Neural progenitor cell (in vitro differentiated cells): ENCODE data around the gene TMEM140. TPM values are rescaled to one million over a fixed set of nuclear protein-coding genes. Genes with fewer than 3 reads are reported as not detected.

Experiments
- DNase-seq: peaks from one replicate; pipeline ENCODE4 v3.0.0-alpha.2; 2016; ENCODE audit warnings: low spot score
- H2AFZ ChIP-seq: fragments of 200-600 bp; sonication (generic); replicated peaks from 2 replicates; pipeline ENCODE4 v1.6.1; 2016; ENCODE audit warnings: antibody characterized with exemption
- H3F3A ChIP-seq: fragments of 200-600 bp; sonication (generic); 2 replicates; pipeline ENCODE4 v1.6.1; 2016; ENCODE audit warnings: antibody characterized with exemption, low read depth
- H3K27ac ChIP-seq: fragments of 200-600 bp; sonication (generic); 2 replicates; pipeline ENCODE4 v1.5.1; 2016; ENCODE audit warnings: mild to moderate bottlenecking
- H3K27me3 ChIP-seq: fragments of 200-600 bp; sonication (generic); 2 replicates; pipeline ENCODE4 v1.6.1; 2016; ENCODE audit warnings: mild to moderate bottlenecking, moderate library complexity
- H3K36me3 ChIP-seq: fragments of 200-600 bp; sonication (generic); 2 replicates; pipeline ENCODE4 v1.5.1; 2016
- H3K4me1 ChIP-seq: fragments of 200-600 bp; sonication (generic); 2 replicates; pipeline ENCODE4 v1.6.1; 2016; ENCODE audit warnings: mixed run types
- H3K4me2 ChIP-seq: fragments of 200-600 bp; sonication (generic); 2 replicates; pipeline ENCODE4 v1.6.1; 2016
- H3K4me3 ChIP-seq: fragments of 200-600 bp; sonication (generic); 2 replicates; pipeline ENCODE4 v1.5.1; 2016
- H3K79me2 ChIP-seq: fragments of 200-600 bp; sonication (generic); 2 replicates; pipeline ENCODE4 v1.6.1; 2016; ENCODE audit warnings: low read depth
- H3K9ac ChIP-seq: fragments of 200-600 bp; sonication (generic); 2 replicates; pipeline ENCODE4 v1.6.1; 2016
- H3K9me3 ChIP-seq: fragments of 200-600 bp; sonication (generic); 2 replicates; pipeline ENCODE4 v1.5.1; 2016; ENCODE audit warnings: low read depth
- H4K20me1 ChIP-seq: fragments of 200-600 bp; sonication (generic); 2 replicates; pipeline ENCODE4 v1.6.1; 2016; ENCODE audit warnings: low read depth
- H3K27ac Mint-ChIP-seq: 3 replicates; pipeline ENCODE4 v1.8.0; 2021; ENCODE audit warnings: mixed read lengths
- H3K27me3 Mint-ChIP-seq: 2 replicates; pipeline ENCODE4 v1.8.0; 2022; ENCODE audit warnings: low read depth, mild to moderate bottlenecking, inconsistent platforms, moderate library complexity, mixed read lengths; ENCODE audit not compliant: insufficient read depth
- H3K36me3 Mint-ChIP-seq: 3 replicates; pipeline ENCODE4 v1.8.0; 2021; ENCODE audit warnings: mixed read lengths
- H3K4me1 Mint-ChIP-seq: 3 replicates; pipeline ENCODE4 v1.8.0; 2021; ENCODE audit warnings: mixed read lengths
- H3K4me3 Mint-ChIP-seq: 3 replicates; pipeline ENCODE4 v1.8.0; 2021; ENCODE audit warnings: mild to moderate bottlenecking, moderate library complexity, mixed read lengths
- H3K9me3 Mint-ChIP-seq: 3 replicates; pipeline ENCODE4 v1.8.0; 2020; ENCODE audit warnings: mixed read lengths
- EZH2 ChIP-seq: fragments of 200-600 bp; sonication (generic); IDR thresholded peaks from 2 replicates; pipeline ENCODE4 v1.6.1; 2017; ENCODE audit warnings: antibody characterized with exemption, mild to moderate bottlenecking, moderate library complexity
- EZH2phosphoT487 ChIP-seq: fragments of 200-600 bp; sonication (generic); IDR thresholded peaks from 2 replicates; pipeline ENCODE4 v1.6.1; 2017; ENCODE audit warnings: antibody characterized with exemption
- total RNA-seq: library from RNA; depleted of rRNA; stranded (reverse); fragments of >200 nt; gene quantifications from 2 replicates; pipeline ENCODE4 v1.2.3, GENCODE V29; 2015; ENCODE audit warnings: low replicate concordance
- TF ChIP-seq, protein P1 (sequence below): fragments of 200-600 bp; sonication (generic); IDR thresholded peaks from 2 replicates; pipeline ENCODE4 v1.5.1; 2017; ENCODE audit warnings: antibody characterized with exemption, mild to moderate bottlenecking

TMEM140 gene
- total RNA-seq, 1 donor from 2014 or later = not detected

DNA sequence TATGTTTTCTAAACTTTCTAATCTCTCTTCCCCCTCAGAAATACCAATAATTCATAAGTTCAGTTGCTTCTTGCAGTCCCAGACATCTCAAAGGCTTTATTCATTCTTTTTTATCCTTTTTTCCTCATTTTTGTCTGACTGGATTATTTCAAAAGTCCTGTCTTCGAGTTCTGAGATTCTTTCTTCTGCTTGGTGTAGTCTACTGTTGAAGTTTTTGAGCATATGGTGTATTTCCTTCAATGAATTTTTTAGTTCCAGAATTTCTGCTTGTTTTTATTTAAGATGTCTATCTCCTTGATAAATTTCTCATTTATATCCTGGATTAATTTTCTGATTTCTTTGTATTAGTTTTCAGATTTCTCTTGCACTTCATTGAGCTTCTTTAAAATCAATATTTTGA, 8.4 kb downstream of the TMEM140 start:
- Mint-ChIP-seq H3K27me3 (no peaks in the 10 kb centered on the region), H3K4me3 (no peak overlapping the region), H3K27ac (no peak overlapping the region), H3K9me3 (peaks cover 44% of the 10 kb centered on the region), H3K4me1 (peaks cover 2% of the 10 kb centered on the region), H3K36me3 (peaks cover 28% of the 10 kb centered on the region)
- no peaks in the 10 kb centered on the region for H3K4me1 ChIP-seq
- no peaks in the 10 kb centered on the region for H4K20me1 ChIP-seq
- peaks cover 7% of the 10 kb centered on the region for H3K9me3 ChIP-seq
- H3K4me3 ChIP-seq = no peak overlapping the region
- H3K27me3 ChIP-seq = no peaks in the 10 kb centered on the region
- no peak for DNase-seq
- no peak overlapping the region for H3K27ac ChIP-seq
- no peaks in the 10 kb centered on the region for H3K36me3 ChIP-seq
- no peak overlapping the region for H3K9ac ChIP-seq
- no peak overlapping the region for H3K4me2 ChIP-seq
- no peaks in the 10 kb centered on the region for H3K79me2 ChIP-seq
- TF ChIP-seq, protein P1, sequence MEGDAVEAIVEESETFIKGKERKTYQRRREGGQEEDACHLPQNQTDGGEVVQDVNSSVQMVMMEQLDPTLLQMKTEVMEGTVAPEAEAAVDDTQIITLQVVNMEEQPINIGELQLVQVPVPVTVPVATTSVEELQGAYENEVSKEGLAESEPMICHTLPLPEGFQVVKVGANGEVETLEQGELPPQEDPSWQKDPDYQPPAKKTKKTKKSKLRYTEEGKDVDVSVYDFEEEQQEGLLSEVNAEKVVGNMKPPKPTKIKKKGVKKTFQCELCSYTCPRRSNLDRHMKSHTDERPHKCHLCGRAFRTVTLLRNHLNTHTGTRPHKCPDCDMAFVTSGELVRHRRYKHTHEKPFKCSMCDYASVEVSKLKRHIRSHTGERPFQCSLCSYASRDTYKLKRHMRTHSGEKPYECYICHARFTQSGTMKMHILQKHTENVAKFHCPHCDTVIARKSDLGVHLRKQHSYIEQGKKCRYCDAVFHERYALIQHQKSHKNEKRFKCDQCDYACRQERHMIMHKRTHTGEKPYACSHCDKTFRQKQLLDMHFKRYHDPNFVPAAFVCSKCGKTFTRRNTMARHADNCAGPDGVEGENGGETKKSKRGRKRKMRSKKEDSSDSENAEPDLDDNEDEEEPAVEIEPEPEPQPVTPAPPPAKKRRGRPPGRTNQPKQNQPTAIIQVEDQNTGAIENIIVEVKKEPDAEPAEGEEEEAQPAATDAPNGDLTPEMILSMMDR = no peak
- no peak for TF ChIP-seq EZH2
- TF ChIP-seq EZH2phosphoT487 = no peak
- no peak overlapping the region for H2AFZ ChIP-seq
- no peaks in the 10 kb centered on the region for H3F3A ChIP-seq

DNA sequence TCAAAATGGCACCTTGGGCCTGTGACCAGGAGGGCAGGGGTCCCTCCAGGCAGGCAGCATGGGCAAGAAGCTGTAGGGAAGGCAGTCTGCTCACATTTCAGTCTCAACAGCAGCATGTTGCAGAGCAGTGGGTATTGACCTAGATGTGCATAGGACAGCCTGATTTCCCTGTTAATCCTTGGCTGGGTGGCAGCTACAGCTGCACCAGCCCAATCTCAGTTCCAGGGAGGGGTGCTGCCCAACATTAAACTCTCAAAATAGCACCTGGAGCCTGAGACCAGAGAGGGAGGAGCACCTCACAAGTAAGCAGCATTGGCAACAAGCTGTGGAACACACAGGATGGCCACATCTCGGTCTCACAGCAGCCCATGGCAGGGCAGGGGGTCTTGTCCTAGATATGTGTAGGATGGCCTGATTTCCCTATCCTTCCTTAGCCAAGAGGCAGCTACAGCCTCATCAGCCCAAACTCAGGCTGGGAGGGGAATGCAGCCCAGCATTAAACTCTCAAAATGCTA, 10.3 kb downstream of the TMEM140 start:
- TF ChIP-seq EZH2 = no peak
- TF ChIP-seq EZH2phosphoT487 = no peak
- TF ChIP-seq, protein P1 = no peak
- Histone ChIP-seq H3K4me1 (no peaks in the 10 kb centered on the region), H3K36me3 (no peaks in the 10 kb centered on the region), H3K9ac (no peak overlapping the region), H3K79me2 (no peaks in the 10 kb centered on the region), H3K9me3 (peaks cover 15% of the 10 kb centered on the region), H3K27ac (no peak overlapping the region), H3K4me2 (no peak overlapping the region), H3F3A (no peaks in the 10 kb centered on the region), H3K27me3 (no peaks in the 10 kb centered on the region), H2AFZ (no peak overlapping the region), H3K4me3 (no peak overlapping the region), H4K20me1 (no peaks in the 10 kb centered on the region)
- Mint-ChIP-seq H3K4me3 (no peak overlapping the region), H3K9me3 (peaks cover 44% of the 10 kb centered on the region), H3K27me3 (peaks cover 6% of the 10 kb centered on the region), H3K36me3 (peaks cover 36% of the 10 kb centered on the region), H3K4me1 (peaks cover 2% of the 10 kb centered on the region), H3K27ac (no peak overlapping the region)
- DNase-seq = no peak

DNA sequence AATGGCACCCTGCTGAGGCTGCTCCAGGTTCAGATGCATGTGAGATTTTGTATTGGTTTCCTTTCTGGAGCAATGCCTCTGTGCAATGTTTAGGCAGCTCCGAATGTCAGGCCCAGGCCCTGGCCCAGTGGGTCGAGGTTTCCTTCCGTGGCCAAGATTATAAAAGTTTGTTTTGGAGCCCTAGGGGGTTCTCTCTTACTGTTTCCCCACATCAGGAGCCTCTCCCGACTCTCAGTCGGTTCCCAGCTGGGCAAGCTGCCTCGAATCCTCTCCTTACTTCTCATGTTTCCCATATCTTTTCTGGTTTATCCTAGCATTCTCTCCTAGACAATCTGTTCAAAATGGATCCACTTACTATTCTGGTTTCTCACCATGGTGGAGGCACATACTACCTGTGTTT, 11.0 kb downstream of the TMEM140 start:
- H3K79me2 ChIP-seq = no peaks in the 10 kb centered on the region
- no peaks in the 10 kb centered on the region for H3F3A ChIP-seq
- peaks cover 39% of the 10 kb centered on the region for H3K36me3 Mint-ChIP-seq
- H3K4me3 Mint-ChIP-seq = no peak overlapping the region
- H3K9ac ChIP-seq = no peak overlapping the region
- H3K27me3 ChIP-seq = no peaks in the 10 kb centered on the region
- no peak for DNase-seq
- no peak overlapping the region for H2AFZ ChIP-seq
- no peak overlapping the region for H3K4me3 ChIP-seq
- H3K4me1 ChIP-seq = no peaks in the 10 kb centered on the region
- peaks cover 6% of the 10 kb centered on the region for H3K27me3 Mint-ChIP-seq
- no peaks in the 10 kb centered on the region for H3K36me3 ChIP-seq
- no peak overlapping the region for H3K27ac Mint-ChIP-seq
- peaks cover 2% of the 10 kb centered on the region for H3K4me1 Mint-ChIP-seq
- TF ChIP-seq, protein P1 = no peak
- TF ChIP-seq EZH2 = no peak
- TF ChIP-seq EZH2phosphoT487 = no peak
- no peaks in the 10 kb centered on the region for H4K20me1 ChIP-seq
- H3K9me3 ChIP-seq = peaks cover 15% of the 10 kb centered on the region
- H3K9me3 Mint-ChIP-seq = peaks cover 44% of the 10 kb centered on the region
- no peak overlapping the region for H3K4me2 ChIP-seq
- no peak overlapping the region for H3K27ac ChIP-seq
